Stimulated activated CD8-positive, alpha-beta memory T cell treated with anti-CD3 and anti-CD28 coated beads, Interleukin-12 subunit alpha, Interleukin-12 subunit beta, amount 100 ng/mL, for 4 hours (primary cell): ENCODE results near the gene CREB3L2.

ENCODE experiments used
- DNase-seq: peaks from one replicate; pipeline ENCODE4 v3.0.0-alpha.2; 2020; ENCODE audit warnings: low read depth

The CREB3L2 gene

DNA sequence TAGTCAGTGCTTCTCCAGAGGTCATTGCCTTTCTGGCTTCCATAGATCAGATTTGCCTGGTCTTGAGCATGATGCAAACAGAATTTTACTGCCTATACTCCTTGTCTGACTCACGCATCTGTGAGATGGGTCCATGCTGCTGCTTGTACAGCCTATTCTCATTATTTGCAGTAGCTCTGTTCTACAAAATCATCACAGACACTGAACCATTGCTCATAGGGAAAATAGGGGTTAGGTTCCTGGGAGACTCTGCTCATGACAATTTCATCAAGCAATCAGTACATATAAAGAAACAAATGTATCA is 7.4 kb upstream of the CREB3L2 start:
- no peak for DNase-seq

DNA sequence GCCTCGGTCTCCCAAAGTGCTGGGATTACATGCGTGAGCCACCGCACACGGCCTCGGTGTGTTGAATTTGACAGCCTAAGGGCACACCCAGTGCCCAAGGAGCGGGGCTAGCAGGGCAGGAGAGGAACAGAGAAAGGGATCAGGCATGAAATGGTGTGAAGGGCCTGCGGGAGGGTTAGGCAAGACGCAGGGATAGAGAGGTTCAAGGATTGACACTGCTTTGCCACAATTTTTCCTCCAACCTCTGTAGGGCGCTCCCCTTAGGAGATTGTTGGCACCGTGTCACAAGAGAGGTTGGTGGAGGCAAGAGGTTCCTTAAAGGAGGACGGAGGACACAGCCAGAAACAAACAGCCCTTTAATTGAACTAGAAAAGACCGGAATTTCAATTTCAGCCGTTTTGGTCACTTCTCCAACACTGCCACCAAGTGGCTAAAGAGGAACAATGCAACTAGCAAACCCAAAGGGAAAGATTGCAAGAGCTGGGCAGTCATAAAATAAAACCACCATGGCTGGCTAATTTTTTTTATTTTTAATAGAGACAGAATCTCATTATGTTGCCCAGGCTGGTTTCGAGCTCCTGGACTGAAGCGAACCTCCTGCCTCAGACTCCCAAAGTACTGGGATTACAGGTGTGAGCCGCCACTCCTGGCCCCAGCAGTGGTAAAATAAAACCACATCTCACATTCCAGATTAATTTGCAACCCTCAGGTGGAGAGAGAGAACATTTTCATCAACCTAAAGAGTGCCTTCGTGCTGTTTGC is 6.9 kb upstream of the CREB3L2 start:
- DNase-seq = no peak

DNA sequence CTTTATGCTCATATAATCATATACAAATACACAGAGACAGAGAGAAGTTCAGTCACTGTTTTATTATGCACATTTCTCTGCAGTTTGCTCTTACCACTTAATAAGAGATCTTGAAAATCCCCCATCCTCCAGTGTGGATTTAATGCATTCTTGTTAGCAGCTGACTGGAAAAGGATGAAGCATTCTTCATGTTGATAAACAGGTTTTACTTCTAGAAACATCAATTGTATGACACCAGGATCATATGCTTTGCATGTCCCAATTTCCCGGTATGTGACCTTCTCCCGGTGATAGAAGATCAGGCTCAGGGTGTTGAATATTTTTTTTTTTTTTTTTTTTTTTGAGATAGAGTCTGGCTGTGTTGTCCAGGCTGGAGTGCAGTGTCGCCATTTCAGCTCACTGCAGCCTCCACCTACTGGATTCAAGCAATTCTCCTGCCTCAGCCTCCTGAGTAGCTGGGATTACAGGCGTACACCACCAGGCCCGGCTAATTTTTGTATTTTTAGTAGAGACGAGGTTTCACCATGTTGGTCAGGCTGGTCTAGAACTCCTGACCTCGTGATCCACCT is 6.2 kb upstream of the CREB3L2 start:
- DNase-seq = no peak

DNA sequence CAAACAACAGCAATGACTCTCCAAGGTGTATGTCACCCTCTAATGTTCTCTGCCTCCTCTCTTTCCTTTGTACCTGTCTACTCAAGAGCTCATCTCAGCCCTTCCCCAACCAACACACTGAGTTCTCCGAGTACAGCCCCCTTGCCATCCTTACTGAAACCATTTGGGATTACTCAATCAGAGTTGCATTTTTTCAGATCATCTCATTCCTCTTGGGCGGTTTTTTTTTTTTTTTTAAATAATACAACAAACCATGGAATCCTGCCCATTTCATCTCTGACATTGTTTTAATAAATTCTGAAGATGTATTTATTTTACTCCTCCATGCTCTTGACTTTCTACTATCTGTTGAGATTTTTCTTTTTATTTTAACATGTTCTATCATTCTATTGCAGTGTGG is 4.2 kb upstream of the CREB3L2 start:
- no peak for DNase-seq

DNA sequence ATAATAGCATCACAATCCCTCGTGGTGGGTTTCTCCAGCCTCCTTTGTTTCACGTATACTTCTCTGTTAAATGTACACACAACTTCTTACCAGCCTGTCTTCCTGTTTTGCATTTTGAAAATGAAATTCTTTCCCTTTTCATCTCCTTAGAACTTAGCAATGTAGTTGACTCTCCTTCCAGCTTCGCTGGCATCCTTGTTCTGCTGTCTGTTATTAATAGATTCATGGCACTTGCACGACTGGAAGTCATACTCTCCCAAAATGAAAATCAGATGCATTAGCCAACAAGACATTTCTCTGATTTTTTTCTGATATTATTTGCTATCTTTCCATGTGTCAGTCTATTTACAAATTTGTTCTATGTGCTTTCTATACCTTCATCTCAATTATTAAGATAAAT is 3.0 kb upstream of the CREB3L2 start:
- DNase-seq = no peak

DNA sequence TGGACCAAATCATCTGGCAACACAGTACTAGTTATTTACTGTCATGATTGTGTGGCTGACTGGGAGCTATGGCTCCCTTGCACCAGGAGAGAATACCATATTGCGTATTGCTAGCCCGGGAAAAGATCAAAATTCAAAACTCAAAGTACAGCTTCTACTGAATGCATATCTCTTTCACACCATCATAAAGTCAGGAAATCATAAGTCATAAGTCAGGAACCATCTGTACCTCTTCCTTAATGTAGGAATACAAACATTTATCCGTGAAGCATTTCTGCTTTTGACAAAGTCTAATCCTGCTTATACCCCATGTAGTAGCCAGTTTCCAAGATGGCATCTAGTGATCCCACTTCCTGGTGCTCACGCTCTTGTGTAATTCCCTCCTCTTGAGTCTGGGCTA is 2.2 kb upstream of the CREB3L2 start:
- no peak for DNase-seq

DNA sequence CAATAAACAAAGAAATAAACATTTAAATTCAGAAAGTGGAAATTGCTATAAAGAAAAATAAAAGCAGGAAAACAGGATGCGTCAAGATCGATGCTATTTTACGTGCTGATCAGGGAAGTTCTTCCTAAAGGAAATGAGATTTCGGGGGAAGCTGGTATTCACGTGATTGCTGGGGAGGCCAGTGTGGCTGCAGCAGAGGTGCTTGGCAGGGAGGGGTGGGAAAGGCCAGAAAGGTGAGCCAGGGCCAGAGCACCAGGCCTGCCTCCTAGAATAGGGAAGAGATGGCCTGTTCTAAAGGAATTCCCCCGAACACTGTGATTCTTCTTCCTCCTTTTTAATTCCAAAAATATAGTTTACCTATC is 923 bp upstream of the CREB3L2 start:
- no peak for DNase-seq

DNA sequence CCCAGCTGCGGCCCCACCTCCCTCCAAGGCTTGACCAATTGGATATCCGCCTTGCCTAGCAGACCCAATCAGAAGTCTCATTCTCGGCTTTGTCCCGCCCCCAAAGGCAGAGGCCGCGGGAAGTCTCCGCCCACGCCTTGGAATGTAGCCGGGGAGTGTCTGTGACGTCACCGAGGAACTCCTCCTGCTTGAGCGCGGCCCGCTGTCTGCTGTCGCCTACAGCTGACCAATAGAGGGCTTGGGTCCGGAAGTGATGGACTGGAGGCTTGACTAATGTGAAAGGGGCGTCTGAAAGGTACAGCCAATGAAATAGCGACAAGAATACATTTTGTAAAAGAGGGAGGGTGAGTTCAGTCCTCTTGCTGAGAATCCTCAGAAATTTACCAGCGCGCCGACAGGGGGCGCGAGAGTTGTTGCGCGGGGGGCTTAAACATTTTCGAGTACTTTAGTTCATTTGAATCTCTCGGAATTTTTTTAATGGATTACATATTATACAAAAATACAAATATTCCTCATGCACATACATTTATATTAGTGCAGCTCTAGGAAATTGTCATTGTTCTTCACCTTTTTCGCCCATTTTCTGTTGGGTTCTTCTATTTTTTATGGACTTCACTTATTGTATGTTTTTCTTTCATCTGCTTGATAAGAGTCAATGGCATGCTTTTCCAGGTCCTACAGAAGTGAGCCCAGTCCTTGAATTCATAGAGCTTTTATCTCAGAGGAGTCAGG is 376 bp upstream of the CREB3L2 start:
- DNase-seq = peak; percentile 92

DNA sequence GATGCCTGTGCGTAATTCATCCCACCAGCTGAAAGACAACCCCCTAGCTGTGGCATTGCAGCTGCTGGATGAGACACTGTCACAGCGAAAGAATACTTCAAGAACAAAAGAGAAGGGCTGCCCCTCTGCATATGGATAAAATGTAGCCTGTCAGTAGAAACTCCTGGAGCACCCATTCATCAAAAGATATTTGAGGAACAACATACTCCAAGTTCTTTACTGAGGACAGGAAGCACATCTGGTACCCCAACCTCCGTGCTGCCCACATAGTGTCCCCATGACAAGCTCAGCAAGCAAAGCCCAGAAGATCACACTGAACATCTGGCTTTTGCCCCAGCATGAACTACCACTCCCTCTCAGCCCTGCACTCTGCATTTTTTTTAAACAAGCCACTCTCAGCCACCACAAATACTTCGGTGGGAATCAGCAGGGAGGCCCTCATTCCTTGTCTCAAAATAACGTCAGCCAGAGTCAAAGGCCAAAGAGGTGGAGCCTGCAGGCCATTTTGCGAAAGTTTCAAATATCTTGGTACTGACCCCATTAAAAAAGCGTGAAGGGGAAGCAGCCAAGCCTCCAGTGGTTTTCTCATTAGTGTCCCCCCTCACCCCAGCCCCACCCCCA is 1.7 kb downstream of the CREB3L2 start:
- no peak for DNase-seq

DNA sequence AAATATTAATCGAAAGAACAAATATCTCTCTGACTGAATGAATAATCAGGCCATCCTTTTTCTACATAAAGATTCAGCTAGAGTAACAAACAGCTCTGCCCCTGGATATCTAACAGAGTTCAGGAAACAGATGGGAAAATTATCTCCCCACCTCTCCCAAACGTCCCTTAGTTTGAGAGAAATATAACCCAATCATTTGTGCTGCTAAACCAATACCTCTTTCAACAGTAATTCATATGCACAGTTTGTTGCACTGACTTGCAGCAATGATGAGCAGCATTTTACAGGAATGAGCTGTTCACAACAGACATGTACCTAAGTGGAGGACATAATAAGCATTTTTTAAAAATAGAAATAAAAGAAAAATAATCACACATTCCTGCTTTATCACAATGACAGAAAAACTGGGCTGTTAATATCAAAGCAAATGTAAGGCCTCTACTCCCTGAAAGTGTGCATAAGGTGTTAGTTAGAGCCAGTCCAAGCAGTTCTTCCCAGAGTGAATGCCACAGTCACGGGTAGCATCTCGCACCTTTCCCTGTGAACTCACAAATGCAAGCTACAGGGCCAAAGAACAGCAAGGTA is 2.3 kb downstream of the CREB3L2 start:
- no peak for DNase-seq

DNA sequence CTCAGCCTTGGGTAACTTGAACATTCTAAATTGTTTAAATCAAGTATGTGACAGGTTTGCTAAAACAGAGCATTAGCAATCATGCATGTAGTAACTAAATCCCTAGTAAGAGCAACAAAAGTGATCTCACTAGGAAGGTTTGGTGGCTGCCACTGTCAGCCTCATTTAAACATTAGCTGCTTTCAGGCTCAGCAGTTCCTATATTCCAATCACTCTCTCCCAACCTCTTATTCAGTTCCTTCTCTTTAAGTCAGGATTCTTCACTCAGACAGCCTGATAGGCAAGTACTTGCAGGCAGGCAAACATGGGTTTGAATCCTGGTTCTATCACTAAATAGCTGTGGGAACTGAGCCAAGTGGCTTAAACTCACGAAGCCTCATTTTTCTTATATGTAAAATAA is 3.6 kb downstream of the CREB3L2 start:
- no peak for DNase-seq

DNA sequence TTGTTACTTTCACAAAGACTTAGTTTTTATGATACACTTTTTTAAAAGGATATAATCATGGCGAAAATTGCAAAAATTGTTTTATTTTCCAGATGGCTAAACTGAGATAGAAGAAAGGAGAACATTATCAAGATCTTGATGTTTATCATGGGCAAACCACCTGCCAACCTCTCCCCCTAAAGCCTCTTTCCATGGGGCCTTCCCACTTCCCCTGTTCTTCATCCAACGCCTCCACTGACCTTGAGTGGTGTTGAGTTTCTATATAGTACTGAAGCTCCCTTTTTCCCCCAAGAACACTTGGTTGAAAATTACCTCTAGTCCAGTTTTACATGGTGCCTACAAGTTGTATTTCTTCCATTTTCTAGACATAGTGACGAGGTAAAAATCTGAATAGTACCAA is 5.0 kb downstream of the CREB3L2 start:
- DNase-seq = no peak

DNA sequence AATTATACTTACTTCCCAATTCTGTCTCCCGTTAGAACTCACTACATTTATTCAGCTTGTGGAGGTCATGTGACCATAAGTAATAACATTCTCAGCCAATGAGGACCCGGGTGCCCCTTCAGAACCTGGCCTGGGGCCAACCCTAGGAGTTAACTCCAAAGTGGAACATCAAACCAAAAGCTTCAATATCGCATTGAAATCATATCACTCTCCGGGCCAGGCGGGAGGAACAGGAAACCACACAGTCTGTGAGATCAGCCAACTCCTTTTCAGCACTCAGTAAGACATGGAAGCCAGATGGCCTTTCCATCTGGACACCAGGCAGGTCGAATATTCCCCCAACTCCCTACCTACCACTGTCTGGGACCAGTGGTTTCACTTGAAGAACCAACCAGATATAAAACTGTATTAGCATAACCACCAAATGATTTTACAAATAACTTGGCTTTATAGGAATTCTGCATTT is 5.5 kb downstream of the CREB3L2 start:
- DNase-seq = no peak

DNA sequence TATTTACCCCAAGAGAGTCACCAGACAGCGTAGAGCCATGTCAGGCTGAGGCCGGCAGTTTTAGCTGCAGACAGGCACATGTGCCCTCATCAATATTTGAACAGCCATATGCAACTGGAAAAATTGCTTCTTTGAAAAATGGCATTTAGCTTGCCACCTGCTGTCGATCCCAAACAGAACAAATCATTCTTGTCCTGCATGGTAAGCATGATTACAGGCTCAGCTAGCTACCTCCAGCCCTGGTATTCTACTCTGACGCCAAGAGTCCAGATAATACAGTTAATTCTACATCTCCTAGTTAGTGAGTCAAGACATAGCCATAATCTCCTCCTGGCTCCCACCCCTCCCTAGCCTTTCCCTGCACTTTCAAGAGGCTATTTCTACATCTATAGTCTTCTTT is 7.7 kb downstream of the CREB3L2 start:
- no peak for DNase-seq

DNA sequence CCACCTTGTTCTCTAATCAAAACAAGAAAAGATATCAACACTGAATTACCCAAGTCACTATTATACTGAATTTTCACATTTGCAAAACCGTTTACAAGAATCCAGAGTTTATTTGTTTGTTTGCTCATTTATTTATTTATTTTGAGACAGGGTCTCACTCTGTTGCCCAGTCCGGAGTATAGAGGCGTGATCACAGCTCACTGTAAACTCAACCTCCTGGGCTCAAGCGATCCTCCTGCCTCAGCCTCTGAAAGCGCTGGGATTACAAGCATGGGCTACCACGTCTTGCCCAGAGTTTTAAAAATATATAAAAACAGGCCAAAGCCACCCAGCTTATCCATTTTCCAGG is 8.5 kb downstream of the CREB3L2 start:
- DNase-seq = no peak

DNA sequence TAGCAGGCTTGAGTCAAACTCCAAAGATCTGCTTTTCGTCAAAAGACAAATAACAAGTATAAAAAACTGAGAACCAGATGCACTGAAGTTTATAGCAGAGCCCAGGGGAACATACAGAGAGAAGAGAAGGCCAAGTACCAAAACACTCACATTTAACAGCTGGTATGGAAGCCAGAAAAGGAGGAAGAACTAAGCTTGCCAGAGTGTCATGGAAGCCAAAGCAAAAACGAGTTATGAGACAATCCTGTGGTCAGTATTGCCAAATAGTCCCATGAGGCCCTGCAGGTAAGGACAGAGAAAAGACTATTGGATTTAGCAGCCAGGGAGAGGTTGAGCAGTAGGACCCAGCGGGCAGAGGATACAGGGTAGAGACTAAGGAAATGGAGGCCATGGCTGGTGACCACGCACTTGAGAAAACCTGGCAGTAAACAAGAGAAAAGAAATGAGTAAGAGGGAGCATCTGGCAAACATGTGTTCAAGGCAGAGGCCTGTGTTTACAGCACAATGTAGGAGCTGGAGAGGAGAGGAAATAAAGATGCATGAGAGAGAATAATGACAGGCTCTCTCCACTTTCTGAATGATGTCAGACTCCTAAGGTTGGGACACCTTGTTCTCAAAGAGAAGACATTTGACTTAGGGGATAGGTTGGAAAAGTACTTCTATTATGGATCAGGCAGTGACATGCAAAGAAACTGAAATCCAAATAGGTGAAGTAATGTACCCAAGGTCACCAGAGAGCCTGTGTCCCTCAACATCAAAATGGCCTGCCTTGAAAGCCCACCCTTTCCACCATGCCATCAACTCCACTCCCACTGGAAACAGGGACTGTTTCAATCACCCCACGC is 9.1 kb downstream of the CREB3L2 start:
- DNase-seq = no peak

DNA sequence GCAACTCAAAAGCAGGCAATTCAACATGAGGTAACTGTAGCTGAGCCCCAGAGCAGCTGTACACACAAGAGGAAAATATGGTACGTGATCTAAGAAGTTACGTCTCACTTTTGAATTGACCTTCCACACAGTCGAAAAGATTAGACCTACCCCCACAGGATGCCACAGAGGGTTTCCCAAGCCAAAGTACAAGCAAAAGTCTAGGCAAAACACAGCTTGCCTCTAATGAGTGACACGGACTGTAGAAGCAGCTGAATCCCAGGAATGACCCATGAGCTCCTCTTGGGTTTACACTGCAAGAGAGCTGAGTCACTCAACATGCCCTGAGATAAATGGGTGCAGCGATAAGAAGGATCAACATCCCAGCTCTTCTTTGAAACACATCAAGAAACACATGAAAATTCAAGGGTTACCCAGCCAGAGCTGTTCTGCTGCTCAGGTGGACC is 9.8 kb downstream of the CREB3L2 start:
- no peak for DNase-seq

DNA sequence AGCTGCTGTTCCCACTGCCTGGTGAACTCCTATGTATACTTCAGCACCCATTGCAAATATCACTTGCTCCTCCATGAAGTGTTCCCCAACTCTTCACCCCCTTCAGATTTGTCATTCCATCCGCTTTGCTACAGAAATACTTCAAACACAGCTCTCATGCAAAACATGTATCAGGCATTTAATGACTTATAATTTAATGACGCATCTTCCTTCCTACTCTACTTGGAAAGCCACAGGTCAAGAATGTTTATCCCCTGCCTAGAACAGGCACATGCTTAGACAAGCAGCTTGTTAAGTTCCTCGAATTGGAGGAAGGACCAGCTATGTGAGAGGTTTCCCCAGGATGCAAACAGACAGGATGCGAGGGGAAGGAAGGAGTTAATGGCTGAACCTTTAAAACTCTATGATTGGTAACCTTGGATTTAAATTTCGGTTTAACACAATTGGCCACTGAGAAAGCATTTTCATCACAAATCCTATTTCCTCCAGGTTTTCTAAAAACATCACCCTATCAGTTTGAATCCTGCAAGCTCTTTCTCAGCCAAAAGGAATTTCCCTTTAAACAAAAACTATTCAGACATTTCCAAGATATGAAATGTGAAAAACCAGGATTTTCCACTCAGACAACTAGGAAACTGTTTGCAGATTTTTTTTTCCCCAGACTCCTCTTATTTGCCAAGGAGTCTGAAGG is 11.5 kb downstream of the CREB3L2 start:
- no peak for DNase-seq

DNA sequence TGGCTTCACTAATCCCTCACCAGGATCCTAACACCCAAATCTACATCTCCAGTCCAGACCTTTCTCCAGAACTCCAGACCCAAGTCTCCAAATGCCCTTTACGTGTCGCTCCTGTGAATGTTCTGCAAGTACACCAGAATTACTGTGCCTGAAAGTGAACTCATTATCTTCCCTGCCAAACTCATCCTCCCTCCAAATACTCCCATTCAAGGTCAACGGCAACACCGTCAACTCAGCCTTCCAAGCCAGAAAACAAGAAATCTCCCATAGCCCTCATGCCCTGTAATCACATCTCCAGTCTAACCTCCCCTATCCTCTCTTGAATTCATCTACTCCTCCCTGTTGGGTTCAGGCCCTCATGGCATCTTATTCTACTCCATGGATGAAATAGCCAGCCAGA is 12.3 kb downstream of the CREB3L2 start:
- DNase-seq = no peak

DNA sequence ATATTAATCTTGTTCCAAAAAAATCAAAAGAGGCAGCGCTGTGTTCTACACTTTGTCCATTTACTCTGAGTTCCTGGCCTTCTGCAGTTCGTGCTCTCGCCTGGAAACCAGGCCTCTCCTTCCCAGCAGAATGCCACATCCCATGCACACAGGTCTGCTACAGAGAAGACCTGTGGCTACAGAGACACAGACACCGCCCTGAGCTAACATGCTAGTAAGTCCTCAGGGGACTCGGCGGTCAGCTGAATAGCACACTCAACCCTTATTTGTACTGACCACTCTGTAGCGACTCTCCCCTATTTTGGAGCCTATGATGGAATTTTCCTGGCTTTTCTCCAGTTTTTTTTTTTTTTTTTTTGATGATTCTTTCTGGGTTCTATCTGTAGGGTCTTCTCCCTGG is 12.8 kb downstream of the CREB3L2 start:
- no peak for DNase-seq

DNA sequence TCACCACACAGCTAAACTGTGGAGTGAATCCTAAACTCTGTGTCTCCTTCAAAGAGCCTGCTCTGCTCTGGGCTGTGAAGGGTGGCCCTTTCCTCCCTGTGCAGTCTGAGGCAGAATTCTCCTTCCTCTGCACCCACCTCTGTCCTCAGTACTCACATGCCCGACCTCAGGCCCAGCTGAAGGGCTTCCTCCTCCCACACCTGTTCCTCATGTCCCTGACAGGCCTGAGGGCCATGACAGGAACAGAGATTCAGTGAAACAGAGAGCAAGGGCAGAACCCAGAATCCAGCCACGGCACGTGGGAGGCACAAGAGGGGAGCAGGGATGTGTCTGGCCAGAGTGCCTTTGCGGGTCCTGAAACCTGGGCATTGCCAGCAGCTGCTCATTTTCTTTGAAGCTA is 13.9 kb downstream of the CREB3L2 start:
- no peak for DNase-seq
